Activated CD8-positive, alpha-beta T cell treated with anti-CD3 and anti-CD28 coated beads, Interleukin-2, amount 10 ng/mL, durations not matched to agents 7 days and 5 days (primary cell): ENCODE data around the gene CRTC2. TPM values are rescaled to one million over a fixed set of nuclear protein-coding genes. Genes with fewer than 3 reads are reported as not detected.

Source experiments
- ATAC-seq: fragments of 150-1000 bp; cut with Tn5 transposase; one replicate; pipeline ENCODE4 v1.10.0; 2021; ENCODE audit warnings: moderate library complexity
- CTCF ChIA-PET: fragments of 350-600 bp; sonication (Branson Sonifier 250); formaldehyde crosslinking; loops from one replicate; lab custom pipeline; 2021; ENCODE audit warnings: antibody characterized with exemption; lab: Charles Lee
- POLR2A ChIA-PET: fragments of 350-600 bp; sonication (Branson Sonifier 250); formaldehyde crosslinking; loops from one replicate; lab custom pipeline; 2021; ENCODE audit warnings: antibody characterized with exemption; lab: Charles Lee
- DNase-seq: peaks from one replicate; pipeline ENCODE4 v3.0.0-alpha.2; 2020
- H3K27ac Mint-ChIP-seq: one replicate; pipeline ENCODE4 v1.8.0; 2021; ENCODE audit warnings: mild to moderate bottlenecking, mixed read lengths
- H3K27me3 Mint-ChIP-seq: one replicate; pipeline ENCODE4 v1.8.0; 2021; ENCODE audit warnings: low read depth, mixed read lengths
- H3K36me3 Mint-ChIP-seq: one replicate; pipeline ENCODE4 v1.8.0; 2021; ENCODE audit warnings: low read depth, mixed read lengths
- H3K4me1 Mint-ChIP-seq: one replicate; pipeline ENCODE4 v1.8.0; 2021; ENCODE audit warnings: low read depth, mixed read lengths
- H3K4me3 Mint-ChIP-seq: one replicate; pipeline ENCODE4 v1.8.0; 2021; ENCODE audit warnings: mild to moderate bottlenecking, mixed read lengths
- H3K9me3 Mint-ChIP-seq: one replicate; pipeline ENCODE4 v1.8.0; 2022; ENCODE audit warnings: mixed read lengths; ENCODE audit not compliant: insufficient read depth
- total RNA-seq, 2 experiments: library from RNA; stranded (reverse); gene quantifications; one replicate each; pipeline ENCODE4 v1.2.3, GENCODE V29; 2021

Gene CRTC2
- total RNA-seq, 2 experiments from 2014 or later = 85.1 to 104 TPM

DNA sequence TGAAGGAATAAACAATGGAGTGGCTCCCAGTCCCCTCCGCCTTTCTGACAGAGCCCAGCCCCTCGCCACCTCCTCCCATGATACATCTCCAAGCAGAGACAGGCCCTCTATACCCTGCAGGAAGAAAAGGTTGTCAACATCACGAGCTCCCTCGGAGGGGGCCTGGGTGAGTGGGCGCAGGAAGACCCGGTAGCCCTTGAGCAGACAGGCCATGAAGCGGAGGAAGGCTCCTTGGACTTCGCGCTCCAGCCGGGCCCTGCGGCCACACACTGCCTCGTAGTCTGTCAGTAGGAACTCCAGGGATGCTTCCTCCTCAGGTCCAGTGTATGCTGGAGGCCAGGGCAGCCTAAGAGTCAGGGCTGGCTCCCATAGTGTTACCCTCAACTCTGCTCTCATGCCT, 18.9 kb downstream of the CRTC2 start:
- DNase-seq (no peak), ATAC-seq (no peak)
- Mint-ChIP-seq H3K9me3 (no peaks in the 10 kb centered on the region), H3K4me1 (peaks cover 14% of the 10 kb centered on the region), H3K36me3 (peaks cover 86% of the 10 kb centered on the region), H3K27ac (no peak overlapping the region), H3K4me3 (no peak overlapping the region), H3K27me3 (no peaks in the 10 kb centered on the region)
- ChIA-PET CTCF (interaction anchor here (1.3 to 2.0 kb wide), 3 partner anchors 10 to 28 kb away, joined by 4 to 5 read pairs (median 4); partner anchors contain the start of genes CREB3L4 and GATAD2B), POLR2A (interaction anchor here (0.7 to 2.1 kb wide), 3 partner anchors 10 to 16 kb away, joined by 4 to 11 read pairs (median 7); partner anchors contain the start of gene GATAD2B)

DNA sequence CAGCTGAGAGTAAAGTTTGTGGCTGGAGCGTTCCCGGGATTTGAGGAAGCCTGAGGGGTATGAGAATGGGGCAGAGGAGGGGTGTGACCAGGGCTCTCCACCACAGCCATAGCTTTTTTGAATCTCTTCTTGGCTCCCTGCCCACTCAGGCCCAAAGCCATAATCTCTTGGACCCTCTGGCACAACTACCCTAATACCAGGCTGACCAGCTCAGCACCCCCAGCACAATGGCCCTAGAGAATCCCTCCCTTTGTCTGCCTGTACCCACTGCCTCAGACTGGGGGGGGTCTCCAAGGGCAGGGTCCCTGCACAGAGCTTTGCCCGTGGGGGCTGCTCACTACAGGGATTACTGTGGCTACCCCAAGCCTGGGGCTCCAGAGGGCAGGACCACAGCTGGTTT, 19.4 kb downstream of the CRTC2 start:
- POLR2A ChIA-PET = interaction anchor here (1.4 to 2.1 kb wide), 2 partner anchors 9 to 15 kb away, joined by 7 to 11 read pairs; partner anchors contain the start of gene GATAD2B
- Mint-ChIP-seq H3K27ac (no peak overlapping the region), H3K36me3 (peaks cover 87% of the 10 kb centered on the region), H3K4me1 (peaks cover 9% of the 10 kb centered on the region), H3K9me3 (no peaks in the 10 kb centered on the region), H3K4me3 (no peak overlapping the region), H3K27me3 (no peaks in the 10 kb centered on the region)
- ATAC-seq = no peak
- DNase-seq = no peak
- CTCF ChIA-PET = interaction anchor here (1.3 to 2.0 kb wide), 2 partner anchors 10 to 28 kb away, joined by 4 read pairs; partner anchors contain the start of gene CREB3L4

- CTCF ChIA-PET = no interaction called here
- H3K36me3 Mint-ChIP-seq = peaks cover 86% of the 10 kb centered on the region
- POLR2A ChIA-PET = interaction anchor here (1.2 kb wide), 1 partner anchor 8 kb away, joined by 3 read pairs; no protein-coding TSS in a partner anchor
- H3K27me3 Mint-ChIP-seq = no peaks in the 10 kb centered on the region
- no peak overlapping the region for H3K4me3 Mint-ChIP-seq
- no peaks in the 10 kb centered on the region for H3K9me3 Mint-ChIP-seq
- no peaks in the 10 kb centered on the region for H3K4me1 Mint-ChIP-seq
- no peak overlapping the region for H3K27ac Mint-ChIP-seq
- no peak for ATAC-seq
- no peak for DNase-seq
Observed at GRCh38 chr1:153937331-153937730, 21.1 kb downstream of the CRTC2 start.

- ATAC-seq (no peak), DNase-seq (no peak)
- Mint-ChIP-seq H3K27me3 (no peaks in the 10 kb centered on the region), H3K4me1 (no peaks in the 10 kb centered on the region), H3K27ac (no peak overlapping the region), H3K4me3 (no peak overlapping the region), H3K9me3 (no peaks in the 10 kb centered on the region), H3K36me3 (peaks cover 82% of the 10 kb centered on the region)
- ChIA-PET CTCF (no interaction called here), POLR2A (interaction anchor here (1.2 kb wide), 1 partner anchor 9 kb away, joined by 3 read pairs; no protein-coding TSS in a partner anchor)
Observed at GRCh38 chr1:153936011-153936802, 22.2 kb downstream of the CRTC2 start.

GRCh38 chr1:153934746-153935145, 23.7 kb downstream of the CRTC2 start:
- H3K4me3 Mint-ChIP-seq = no peak overlapping the region
- ChIA-PET CTCF (no interaction called here), POLR2A (interaction anchor here (0.6 to 1.5 kb wide), 2 partner anchors 12 kb away, joined by 3 to 5 read pairs; partner anchors contain the start of genes DENND4B and GATAD2B)
- peaks cover 80% of the 10 kb centered on the region for H3K36me3 Mint-ChIP-seq
- DNase-seq (no peak), ATAC-seq (no peak)
- H3K27me3 Mint-ChIP-seq = no peaks in the 10 kb centered on the region
- H3K9me3 Mint-ChIP-seq = no peaks in the 10 kb centered on the region
- H3K4me1 Mint-ChIP-seq = no peaks in the 10 kb centered on the region
- H3K27ac Mint-ChIP-seq = no peak overlapping the region

DNA sequence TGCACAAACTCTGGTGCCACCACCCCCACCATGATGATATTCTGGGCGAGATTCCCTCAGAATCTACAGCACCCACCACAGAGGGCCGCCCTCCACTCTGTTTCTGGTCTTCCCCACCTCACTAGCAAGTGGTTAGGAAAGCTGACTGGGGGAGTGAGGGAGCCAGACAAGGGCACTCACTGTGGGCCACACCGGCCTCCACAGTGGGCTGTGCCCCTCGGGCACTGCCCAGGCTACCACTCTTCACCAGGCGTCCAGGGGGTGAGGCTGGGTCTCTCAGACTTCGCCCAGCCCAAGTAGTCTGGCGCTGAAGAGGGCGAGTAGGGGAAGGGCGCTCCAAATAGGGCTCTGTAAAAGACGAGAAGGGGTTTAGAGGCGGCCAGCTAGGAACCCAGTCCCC, 24.5 kb downstream of the CRTC2 start:
- Mint-ChIP-seq H3K4me3 (no peak overlapping the region), H3K4me1 (peaks cover 4% of the 10 kb centered on the region), H3K9me3 (no peaks in the 10 kb centered on the region), H3K27me3 (no peaks in the 10 kb centered on the region), H3K36me3 (peaks cover 77% of the 10 kb centered on the region), H3K27ac (no peak overlapping the region)
- DNase-seq (no peak), ATAC-seq (no peak)
- POLR2A ChIA-PET = interaction anchor here (0.6 to 1.5 kb wide), 3 partner anchors 11 to 101 kb away, joined by 3 to 5 read pairs (median 3); partner anchors contain the start of genes DENND4B and GATAD2B
- CTCF ChIA-PET = no interaction called here

- DNase-seq (no peak), ATAC-seq (no peak)
- no peak overlapping the region for H3K27ac Mint-ChIP-seq
- H3K4me3 Mint-ChIP-seq = no peak overlapping the region
- peaks cover 75% of the 10 kb centered on the region for H3K36me3 Mint-ChIP-seq
- ChIA-PET POLR2A (interaction anchor here (0.6 to 1.5 kb wide), 2 partner anchors 10 to 382 kb away, joined by 3 to 5 read pairs; partner anchors contain the start of gene GATAD2B), CTCF (no interaction called here)
- H3K9me3 Mint-ChIP-seq = no peaks in the 10 kb centered on the region
- no peaks in the 10 kb centered on the region for H3K27me3 Mint-ChIP-seq
- peaks cover 9% of the 10 kb centered on the region for H3K4me1 Mint-ChIP-seq
Observed at GRCh38 chr1:153933430-153933829, 25.0 kb downstream of the CRTC2 start.

GRCh38 chr1:153932156-153933131, 26.0 kb downstream of the CRTC2 start:
- Mint-ChIP-seq H3K36me3 (peaks cover 68% of the 10 kb centered on the region), H3K9me3 (no peaks in the 10 kb centered on the region), H3K4me1 (peaks cover 14% of the 10 kb centered on the region), H3K27me3 (no peaks in the 10 kb centered on the region), H3K27ac (no peak overlapping the region), H3K4me3 (no peak overlapping the region)
- ATAC-seq = no peak
- CTCF ChIA-PET = no interaction called here
- no peak for DNase-seq
- POLR2A ChIA-PET = interaction anchor here (0.5 to 1.0 kb wide), 4 partner anchors 13 to 258 kb away, joined by 3 to 4 read pairs (median 3); partner anchors contain the start of gene DENND4B

GRCh38 chr1:153929981-153930948, 28.1 kb downstream of the CRTC2 start:
- H3K9me3 Mint-ChIP-seq = no peaks in the 10 kb centered on the region
- no peak overlapping the region for H3K27ac Mint-ChIP-seq
- DNase-seq = no peak
- peaks cover 14% of the 10 kb centered on the region for H3K4me1 Mint-ChIP-seq
- ATAC-seq = no peak
- no peaks in the 10 kb centered on the region for H3K27me3 Mint-ChIP-seq
- ChIA-PET POLR2A (interaction anchor here (0.7 to 1.7 kb wide), 4 partner anchors 9 to 134 kb away, joined by 3 to 7 read pairs (median 5); partner anchors contain the start of gene CREB3L4), CTCF (interaction anchor here (1.2 to 1.9 kb wide), 2 partner anchors 9 to 15 kb away, joined by 4 read pairs; no protein-coding TSS in a partner anchor)
- peaks cover 47% of the 10 kb centered on the region for H3K36me3 Mint-ChIP-seq
- no peak overlapping the region for H3K4me3 Mint-ChIP-seq

- POLR2A ChIA-PET = interaction anchor here (0.8 to 1.7 kb wide), 3 partner anchors 10 to 38 kb away, joined by 3 to 7 read pairs (median 7); partner anchors contain the start of gene CREB3L4
- peaks cover 14% of the 10 kb centered on the region for H3K4me1 Mint-ChIP-seq
Observed at GRCh38 chr1:153929426-153929825, 29.0 kb downstream of the CRTC2 start.

More at GRCh38 chr1:153929426-153929825, 29.0 kb downstream of the CRTC2 start:
- Mint-ChIP-seq H3K4me3 (no peak overlapping the region), H3K36me3 (peaks cover 39% of the 10 kb centered on the region), H3K27ac (peak overlapping the region; percentile 39), H3K9me3 (no peaks in the 10 kb centered on the region), H3K27me3 (no peaks in the 10 kb centered on the region)
- DNase-seq = no peak
- CTCF ChIA-PET = interaction anchor here (1.2 to 1.9 kb wide), 2 partner anchors 10 to 15 kb away, joined by 4 read pairs; no protein-coding TSS in a partner anchor
- ATAC-seq = no peak
